GM21576 (cell line): ENCODE measurements around the gene ELL.

Source experiments
- ATAC-seq: cut with Tn5 transposase; IDR thresholded peaks from one replicate; pipeline ENCODE4 v1.9.1; 2021; ENCODE audit warnings: mild to moderate bottlenecking, moderate library complexity; ENCODE audit not compliant: unreplicated experiment

Gene ELL

DNA sequence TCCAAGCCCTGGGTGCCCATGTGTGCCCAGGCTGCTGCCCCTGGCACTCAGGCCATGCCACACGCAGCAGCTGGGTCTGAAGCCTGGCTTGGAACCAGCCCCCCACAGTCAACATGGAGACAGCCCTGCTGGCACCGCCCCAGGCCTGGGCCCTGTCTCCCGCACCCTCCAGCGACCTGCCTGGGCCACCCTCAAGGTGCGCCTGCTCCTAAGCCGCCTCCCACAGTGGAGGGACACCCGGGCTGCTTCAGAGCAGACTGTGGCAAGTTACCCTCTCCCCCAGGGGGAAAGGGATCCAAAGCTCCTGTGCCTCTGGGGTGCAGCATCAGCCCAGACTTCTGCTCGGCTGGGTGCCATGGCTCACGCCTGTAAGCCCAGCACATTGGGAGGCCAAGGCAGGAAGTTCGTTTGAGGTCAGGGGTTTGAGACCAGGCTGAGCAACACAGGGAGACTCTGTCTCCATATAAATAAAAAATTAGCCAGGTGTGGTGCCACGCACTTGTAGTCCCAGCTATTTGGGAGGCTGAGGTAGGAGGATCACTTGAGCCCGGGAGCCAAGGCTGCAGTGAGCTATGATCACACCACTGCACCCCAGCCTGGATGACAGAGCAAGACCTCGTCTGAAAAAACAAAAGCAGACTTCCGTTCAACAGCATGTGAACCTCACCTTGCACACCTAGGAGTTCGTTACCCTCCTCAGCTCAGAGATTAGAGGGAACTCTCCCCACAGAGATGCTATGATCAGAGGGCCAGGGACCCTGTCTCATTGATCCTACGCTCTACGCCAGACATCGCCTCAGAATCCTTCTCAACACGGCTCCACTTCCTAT lies 15.6 kb downstream of the ELL start:
- no peak for ATAC-seq

- no peak for ATAC-seq
These were observed 16.8 kb downstream of the ELL start for GRCh38 chr19:18504886-18505610.

DNA sequence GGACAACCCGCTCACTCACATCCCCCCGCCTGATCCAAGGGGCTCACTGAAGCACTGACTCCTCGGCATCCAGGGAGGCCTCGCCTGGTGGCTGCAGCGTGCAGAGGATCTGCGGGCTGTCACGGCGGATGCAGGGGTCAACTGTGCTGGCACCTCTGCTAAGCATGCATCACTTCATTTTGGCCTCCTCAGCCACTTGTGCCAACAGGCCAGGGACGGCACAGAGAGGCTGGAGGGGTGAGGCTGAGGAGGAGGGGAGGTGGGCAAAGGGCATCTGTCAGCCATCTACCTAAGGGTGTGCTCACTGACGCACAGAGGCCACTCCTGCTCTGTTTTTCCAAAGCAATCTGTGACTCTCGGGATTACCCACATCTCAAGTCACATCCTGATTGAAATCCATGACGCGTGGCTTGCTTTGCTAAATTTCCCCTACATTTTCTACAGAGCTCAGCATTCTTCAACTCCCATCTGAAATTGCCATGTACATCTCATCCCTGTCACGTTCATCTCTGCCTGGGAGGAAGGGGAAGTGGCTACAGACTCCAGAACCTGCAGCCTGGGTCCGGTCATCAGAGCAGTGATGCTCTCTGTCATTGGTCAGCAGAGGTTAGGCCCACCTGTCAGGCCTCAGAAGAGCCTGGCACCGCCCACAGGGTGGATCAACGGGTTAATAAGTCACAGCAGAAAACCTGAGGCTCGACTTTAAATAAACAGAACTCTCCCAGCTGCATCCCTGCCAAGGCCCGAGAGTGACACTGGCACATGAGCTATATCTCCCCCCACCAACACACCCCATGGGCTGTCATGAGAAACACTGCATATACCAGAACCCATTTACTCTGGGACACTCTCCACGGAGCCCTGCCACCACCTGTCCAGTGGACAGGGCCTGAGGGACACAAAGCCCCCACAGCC lies 17.6 kb downstream of the ELL start:
- no peak for ATAC-seq

GRCh38 chr19:18503337-18503970 lies 18.4 kb downstream of the ELL start:
- no peak for ATAC-seq

- ATAC-seq: no peak
These were observed 19.1 kb downstream of the ELL start for GRCh38 chr19:18502638-18503294.

DNA sequence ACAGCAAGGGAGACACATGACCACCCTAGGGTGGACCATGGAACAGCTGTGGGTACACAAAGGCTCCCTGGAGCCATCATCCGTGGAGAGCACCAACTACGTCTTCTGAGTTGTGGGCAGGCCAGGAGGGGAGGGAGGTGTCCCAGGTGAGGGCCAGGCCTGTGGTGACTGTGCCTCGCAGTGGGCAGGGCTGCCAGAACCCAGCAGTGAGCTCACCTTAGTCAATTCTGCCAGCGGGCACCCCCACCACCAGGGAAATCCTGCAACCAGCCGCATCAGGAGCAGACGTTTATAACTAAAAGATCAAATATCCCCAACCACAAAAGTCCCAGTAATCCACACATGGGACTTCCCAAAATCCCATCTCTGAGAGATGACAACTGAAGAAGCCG lies 19.6 kb downstream of the ELL start:
- ATAC-seq: no peak

DNA sequence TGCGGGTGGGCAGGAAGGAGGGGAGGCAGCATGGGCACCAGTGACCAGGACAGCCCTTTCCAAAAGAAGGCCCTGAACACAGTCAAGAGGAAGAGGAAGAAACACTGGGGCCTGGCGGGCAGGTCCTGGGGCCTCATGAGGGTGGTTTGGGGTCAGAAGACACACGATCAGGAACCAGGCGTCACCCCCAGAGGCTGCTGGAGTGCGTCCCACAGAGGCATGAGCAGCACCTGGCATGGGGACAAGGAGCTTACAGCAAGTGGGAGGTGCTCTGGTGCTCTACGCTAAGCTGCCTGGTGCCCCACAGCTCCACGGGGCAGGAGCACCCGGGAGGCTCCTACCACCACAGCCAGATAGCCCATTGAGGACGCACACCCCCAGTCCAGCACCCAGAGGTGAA lies 20.0 kb downstream of the ELL start:
- ATAC-seq: no peak

DNA sequence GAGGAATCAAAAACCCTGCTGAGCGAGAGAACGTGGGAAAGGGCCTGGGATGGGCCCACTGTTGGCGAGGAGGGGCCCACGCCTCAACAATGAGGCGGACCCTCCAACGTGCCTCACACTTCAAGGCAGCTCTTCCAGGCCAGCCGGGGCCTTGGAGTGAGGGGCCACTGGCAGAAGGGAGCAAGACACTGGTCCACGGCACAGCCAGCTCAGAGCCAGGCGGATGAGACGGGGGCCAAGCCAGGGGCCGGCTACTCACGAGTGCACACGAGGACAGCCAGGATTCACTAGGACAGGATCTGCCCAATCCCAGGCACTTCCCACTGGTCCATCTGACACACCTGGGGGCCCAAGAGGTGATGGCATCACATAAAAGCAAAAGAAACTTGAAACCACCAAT lies 20.5 kb downstream of the ELL start:
- no peak for ATAC-seq

DNA sequence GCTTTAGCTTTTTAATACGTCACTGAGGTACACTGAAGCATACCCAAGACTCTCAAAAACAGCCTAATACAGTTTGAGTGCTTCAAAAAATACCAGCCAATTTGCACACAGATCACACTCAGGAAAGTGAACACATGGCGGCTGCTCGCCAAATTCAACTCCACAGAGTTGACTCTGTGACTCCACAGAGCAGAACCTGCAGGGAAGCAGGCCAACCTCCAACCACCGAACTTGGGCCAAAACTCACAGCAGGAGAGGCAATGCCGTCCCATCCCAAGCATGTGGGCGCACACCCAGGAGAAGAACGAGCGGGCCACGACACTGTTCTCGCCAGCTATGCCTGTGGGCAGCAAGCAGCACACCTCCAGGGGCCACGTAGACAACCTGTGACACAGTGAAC lies 21.1 kb downstream of the ELL start:
- ATAC-seq: no peak

GRCh38 chr19:18500376-18500775 lies 21.5 kb downstream of the ELL start:
- no peak for ATAC-seq

DNA sequence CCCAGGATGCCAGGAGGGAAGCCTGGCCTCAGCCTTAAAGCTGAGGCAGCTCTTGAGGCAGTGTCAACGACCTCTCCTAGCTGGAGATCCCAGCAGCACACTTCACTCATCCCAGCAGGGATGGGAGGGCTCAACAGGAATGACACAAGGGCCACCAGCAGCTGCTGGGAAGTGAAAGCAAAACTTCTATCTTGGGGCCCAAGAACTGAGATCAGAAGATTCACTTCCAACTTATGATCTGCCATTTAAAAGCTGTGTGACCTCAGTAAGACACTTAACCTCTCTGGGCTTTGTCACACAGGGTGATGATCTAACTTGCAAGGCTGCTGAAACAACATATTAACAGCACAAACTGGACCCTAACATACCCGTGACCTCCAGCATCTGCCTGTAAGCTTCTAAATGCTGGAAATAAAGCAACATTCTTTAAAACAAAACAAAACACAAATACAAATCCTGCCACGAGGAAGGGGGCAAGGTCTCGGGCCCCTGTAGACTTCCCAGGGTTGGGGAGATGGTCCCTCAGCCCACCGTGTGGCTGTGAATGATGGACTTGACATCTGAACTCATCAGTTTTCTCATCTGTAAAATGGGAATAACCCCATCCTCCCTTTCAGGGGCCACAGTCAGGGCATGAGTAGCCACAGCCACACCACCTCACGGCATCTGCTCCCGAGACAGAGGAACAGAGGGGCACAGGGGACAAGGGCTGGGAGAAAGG lies 22.7 kb downstream of the ELL start:
- no peak for ATAC-seq

DNA sequence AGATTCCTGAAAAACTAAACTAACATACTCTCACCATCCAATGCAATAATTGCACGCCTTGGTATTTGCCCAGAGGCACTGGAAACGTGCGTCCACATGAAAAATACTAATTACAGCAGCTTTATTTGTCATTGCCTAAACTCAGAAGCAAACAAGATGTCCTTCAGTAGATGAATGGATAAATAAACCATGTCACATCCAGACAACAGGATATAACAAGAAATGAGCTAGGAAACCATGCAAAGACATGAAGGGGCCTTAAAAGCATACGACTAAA lies 25.0 kb downstream of the ELL start:
- no peak for ATAC-seq

DNA sequence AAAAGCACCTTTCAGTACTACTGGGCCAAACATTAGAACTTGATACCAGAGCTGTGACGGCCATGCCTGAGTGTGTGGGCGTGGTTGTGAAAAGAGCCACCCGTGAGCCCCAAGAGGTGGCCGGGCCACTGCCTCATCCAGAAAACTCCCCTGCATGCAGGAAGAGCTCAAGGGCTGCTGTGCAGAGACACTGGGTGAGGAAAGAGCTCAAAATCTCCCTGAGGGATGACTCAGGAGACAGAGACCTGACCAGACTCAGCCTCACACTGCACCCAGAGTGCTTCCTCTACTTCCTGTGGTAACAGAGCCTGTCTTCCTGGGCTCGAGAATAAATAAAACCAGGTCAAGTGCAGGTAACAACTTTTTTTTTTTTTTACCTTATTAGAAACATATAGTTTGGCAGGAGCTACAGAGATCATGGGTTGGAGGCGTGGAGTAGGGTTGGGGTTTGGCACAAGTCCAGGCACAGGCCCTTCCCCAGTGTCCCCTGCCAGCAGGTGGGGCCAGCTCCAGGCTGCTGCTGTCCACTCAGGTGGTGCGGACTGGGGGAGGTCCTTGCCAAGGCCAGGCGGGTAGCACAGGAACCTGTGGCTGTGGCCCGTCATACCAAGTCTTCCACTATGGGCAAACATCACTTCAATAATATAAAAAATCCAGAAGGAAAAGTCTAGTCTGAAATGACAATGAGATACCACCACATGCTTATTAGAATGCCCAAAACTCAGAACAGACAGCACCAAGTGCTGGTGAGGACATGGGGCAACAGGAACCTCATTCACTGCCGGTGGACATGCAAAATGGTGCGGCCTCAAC lies 25.5 kb downstream of the ELL start:
- ATAC-seq: no peak

DNA sequence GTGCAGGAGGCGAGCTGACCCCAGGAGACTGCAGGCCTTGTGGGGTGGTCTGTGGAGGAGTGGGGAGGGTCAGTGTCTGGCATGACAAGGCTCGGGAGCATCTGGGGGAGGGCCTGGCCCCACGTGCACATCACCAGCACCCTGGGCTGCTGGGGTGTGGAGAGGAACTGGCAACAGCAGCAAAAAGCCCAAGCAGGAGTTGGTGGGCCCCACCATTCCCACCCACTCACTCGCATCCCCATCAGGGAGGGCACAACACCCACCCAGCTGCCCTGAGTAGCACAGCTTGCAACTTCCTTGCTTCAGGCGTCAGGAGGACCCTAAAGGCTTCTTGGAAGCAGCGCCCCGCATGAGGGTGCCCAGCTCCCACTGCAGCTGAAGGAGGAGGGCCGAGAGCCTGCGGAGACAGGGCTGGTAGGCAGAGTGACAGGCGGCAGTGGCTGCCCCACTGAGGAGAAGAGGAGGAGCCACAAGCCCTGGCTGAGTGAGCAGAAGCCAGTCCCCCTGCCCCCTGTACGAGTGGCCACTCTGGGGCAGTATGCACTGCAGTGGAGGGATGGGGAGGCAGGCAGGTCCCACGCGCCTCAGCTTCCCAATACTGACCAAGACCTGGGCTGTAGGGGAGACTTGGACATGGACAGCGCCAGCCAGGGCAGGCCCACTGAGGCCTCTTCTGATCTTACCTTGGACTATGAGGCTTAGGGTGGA lies 26.5 kb downstream of the ELL start:
- ATAC-seq: no peak

- ATAC-seq: no peak
These were observed 27.6 kb downstream of the ELL start for GRCh38 chr19:18494267-18494607.

GRCh38 chr19:18493440-18494266 lies 28.2 kb downstream of the ELL start:
- no peak for ATAC-seq

DNA sequence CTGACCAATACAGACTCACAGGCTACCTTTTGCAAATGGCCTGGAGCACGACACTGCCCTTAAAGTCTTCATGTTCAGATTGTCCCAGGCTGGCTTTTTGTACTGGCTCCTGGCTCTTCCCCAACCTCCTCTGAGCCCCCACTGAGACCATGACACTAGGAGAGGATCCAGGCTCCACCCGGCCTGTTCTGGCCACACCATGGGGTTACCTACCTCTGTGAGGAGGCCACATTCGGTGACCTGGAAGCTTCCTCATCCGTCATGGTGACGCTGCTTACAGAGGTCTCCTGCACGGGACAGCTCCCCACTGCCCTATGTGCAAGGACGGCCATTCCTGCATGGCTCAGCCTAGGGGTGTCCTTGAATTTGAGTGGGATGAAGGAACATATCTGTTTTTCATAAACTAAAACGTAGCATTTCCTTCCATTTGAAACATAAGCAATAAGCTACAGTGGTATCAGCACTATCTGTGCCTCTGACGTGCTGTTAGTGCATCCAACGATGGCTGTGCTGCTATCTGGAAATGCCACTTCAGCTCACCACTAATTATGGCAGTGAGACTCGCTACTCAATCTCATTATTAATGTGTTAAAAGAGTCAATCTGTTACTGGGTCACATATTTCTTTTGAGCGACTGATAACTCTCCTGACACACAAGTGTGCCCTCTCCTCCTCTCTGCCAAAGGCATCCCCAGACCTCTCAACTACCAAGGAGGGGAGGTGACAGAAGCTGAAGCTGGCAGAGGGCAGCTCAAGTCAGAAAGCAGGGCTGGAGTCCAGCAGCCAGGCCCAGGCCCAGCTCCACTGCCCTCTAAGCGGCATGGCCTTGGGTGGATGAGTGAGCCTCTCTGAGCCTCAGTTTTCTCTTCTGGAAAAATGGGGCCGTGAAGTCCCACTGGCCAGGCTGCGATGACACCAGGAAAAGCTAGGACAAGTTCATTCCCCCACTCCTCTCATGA lies 29.6 kb downstream of the ELL start:
- no peak for ATAC-seq
